GM19238 (cell line): Measurements from ENCODE around the gene LILRB5.
"Not testable (repeated sequence)": the region's sequence is repeated elsewhere in the genome, so short reads cannot be mapped to it uniquely, and the experiment has no call there.

Source experiments
- DNase-seq: peaks from one replicate; pipeline ENCODE4 v3.0.0; 2011; ENCODE audit warnings: low spot score; ENCODE audit not compliant: insufficient read length

The LILRB5 gene

DNA sequence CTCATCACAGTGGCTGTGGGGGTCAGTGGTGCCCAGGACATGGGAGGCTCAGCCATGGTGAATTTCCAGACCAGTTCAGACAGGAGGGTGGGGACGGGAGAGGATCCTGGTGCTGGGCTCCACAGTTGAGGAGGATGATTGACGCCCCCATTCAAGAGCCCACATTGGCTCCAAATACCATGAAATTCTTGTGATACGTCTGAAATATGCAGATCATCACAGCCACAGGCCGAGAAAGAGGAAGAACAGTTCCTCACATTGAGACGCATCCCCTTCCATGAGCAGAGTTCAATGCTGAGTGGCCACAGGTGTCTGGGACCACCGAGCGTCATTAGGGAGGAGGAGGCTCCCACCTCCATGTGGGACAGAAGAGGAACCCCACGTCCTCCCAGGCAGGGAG, 13.3 kb downstream of the LILRB5 start:
- DNase-seq: not testable (repeated sequence)

DNA sequence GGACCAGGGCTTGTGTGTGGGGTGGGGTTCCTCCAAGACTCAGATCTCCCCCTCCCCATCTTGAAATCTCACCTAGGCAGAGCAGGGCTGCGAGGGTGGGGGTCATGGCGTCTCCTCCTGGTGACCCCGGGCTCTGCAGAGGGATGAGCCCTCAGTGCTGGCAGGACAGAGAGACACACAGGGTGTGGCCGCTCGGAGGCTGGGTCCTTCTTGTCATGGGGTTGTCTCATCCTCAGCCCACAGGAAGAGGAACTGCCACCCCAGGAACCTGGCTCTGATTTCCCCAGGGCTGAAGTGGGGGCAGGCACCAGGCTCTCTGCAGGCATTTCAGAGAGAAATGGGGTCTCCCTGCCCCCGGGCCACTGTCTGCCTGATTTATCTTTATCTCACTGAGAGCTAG, 14.4 kb downstream of the LILRB5 start, which contains the start of gene LILRA6:
Gene LILRA6 (minus strand): TSS at position 145 of the 400 bp plus-strand sequence.
- DNase-seq: not testable (repeated sequence)

DNA sequence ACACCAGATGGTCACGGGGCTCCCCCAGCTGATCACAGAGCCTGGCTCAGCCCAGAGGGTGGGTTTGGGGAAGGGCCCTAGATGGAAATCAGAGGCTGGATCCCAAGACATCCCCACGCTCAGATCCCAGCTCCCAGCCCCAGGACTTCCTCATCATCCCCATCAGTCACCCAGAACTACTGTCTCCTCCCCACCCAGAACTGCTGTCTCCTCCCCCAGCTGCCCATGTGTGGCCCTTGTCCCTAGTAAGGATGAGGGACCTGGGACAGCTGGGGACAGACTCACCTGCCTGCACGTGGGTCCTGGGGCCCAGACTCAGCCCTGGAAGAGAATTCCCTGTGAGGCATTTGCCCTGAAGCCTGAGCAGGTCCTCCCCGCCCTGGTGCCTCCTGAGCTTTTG, 14.8 kb downstream of the LILRB5 start:
- not testable (repeated sequence) for DNase-seq

DNA sequence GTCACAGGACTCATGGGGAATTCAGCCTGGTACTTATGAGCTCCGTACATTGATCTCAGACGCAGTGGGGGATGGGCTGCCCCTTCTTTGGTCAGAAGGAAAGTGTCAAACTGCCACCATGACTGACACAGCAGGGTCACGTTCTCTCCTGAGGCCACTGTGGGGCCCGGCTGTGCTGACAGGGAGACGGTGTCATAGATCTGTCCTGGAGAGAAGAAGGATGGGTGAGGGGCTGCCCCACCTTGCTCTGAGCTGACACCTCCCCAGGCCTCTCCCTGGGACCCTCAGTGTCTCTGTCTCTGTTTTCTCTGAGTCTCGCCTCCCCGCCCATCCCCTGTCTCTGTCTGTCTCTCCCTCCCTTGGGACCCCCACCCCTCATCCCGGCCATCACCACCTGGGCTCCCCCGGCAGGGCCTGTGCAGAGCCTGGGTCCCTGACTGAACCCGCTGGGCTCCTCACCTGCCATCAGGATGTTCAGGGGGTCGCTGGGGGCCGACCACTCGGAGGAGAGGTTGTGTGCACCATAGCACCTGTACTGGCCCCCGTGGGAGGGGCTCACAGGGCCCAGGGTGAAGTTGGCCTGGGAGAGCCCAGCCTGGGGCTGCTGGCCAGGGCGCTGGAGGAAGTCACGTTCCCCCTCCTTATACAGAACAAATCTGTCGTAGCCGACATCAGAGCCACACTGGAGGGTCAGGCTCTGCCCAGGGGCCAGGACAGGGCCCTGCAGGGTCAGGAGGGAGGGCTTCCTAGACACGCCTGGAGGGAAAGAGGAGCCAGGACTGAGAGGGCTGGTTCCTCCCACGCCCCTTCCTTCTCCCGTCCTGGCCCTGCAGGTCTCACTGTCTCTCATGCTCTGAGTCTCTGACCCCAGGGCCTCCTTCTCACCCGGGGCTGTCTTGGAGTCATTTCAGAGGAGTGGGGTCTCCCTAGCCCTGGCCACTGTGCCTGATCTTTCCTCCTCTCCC, 16.4 kb downstream of the LILRB5 start:
- not testable (repeated sequence) for DNase-seq

DNA sequence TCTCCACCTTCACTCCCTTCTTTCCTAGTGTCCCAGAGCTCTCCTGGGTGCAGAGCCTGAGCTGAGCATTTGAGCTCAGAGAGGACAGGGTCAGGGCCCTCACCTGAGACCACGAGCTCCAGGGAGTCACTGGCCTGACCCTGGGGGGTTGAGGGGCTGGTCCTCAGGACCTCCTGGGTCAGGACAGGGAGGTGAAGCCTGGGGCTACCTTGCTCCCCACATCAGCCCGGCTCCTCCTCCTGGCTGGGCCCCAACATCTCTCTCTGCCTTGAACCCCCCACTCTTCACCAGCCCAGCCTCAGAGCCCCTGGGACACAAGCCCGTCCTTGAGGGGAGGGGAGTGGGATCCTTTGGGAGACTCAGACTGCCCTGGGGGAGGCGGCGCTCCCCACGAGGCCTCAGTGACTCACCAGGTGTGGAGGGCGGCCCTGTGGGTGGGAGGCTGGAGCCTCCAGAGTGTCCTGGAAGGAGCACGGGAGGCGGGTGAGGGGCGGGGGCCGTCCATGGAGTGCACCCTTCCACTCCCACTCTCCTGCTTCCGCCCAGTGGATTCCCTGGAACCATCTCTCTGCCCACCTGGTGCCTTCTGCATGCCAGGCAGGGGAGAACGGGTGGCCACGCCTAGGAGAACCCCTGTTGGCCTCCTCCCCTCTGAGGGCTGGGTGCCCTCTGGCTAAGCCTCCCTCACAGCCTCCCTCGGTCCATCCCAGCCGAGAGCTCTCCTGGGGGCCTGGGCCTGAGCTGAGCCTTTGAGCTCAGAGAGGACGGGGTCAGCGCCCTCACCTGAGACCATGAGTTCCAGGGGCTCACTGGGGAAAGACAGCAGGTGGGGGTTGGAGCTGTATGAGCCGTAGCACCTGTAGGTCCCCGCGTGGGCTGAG, 17.3 kb downstream of the LILRB5 start:
- not testable (repeated sequence) for DNase-seq

DNA sequence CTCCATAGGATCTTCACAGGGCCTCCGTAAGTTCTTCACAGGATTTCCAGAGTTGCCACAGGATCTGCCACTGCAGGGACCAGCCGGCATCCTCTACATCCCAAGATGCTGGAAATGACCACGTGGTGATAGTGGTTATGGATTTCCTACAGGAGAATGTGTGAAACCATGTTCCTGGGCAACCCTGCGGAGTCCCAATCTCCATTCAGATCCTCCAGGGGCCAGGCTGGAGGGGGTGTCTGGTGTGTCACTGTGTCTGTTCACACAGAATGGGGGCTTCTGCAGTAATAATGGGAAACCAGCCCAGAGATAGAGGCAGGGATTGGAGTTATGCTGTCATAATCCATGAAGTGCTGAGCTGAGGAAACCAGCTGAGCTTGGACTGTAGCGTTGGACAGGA, 23.1 kb downstream of the LILRB5 start:
- no peak for DNase-seq

DNA sequence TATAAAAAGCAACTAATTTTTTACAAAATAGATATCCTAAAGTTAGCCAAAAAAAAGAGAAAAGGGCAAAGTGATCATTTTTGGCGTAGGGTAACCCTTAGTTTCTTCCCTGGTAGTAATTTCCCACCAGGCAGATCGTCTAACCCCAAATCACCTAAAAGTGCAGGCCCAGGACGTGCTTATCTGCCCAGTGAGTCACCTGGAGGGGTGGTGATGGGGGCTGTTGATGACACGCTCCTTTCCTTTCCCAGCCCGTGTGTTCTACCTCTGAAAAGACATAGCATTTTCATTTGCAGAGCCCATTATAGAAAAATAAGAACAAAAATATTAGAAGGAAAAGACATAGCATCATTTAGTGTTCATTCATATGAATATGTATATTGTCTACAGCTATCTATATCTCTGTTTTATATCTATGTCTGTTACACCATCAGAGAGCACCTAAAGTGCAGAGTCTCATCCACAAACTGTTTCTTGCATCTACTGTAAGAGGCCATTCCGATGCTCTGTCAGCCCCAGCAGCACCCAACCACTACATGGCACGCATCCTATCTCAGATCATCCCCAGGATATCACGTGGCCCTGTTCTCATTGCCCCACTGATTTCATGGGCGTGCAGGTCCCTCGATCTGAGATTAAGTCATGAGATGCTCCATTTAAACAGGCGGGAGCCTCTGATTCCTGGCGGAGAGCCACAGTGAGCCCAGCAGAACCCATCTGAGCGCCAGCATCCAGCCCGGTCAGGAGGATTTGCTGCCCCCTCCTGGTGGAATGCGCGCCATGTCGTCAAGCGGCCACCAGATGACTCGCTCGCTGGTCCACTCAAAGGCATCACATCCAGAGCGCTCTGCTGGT, 25.8 kb downstream of the LILRB5 start:
- DNase-seq: no peak

DNA sequence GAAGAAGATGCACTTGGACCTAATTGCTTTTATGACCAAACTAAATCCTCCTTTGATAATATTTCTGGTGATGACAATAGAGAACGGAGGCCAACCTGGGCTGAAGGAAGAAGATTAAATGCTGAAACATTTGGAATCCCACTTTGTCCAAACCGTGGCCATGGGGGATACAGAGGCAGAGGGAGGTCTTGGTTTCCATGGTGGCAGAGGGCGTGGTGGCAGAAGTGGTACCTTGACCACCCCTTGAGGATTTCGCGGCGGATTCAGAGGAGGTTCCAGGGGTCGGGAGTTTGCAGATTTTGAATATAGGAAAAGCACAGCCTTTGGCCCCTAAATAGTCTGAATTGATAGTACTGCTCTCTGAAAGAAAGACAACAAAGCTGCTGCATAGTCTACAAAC, 27.0 kb downstream of the LILRB5 start:
- DNase-seq: no peak

DNA sequence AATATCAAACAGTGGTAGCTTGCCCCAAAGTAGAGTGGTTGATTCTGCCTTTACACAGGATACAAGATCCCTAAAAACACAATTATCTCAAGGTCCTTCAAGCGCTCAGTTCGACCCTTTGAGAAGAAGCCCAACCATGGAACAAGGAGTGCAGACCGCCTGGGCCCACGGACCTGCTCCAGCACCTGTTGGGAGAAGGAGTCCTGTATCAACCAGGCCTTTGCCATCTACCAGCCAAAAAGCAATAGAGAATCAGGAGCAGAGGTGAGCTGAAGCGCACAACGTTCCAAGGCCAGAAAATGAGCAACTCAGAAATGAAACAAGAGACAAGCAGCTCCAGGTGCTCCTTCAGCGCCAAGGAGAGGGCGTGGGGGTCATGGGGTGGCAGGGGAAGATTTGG, 27.9 kb downstream of the LILRB5 start:
- no peak for DNase-seq

DNA sequence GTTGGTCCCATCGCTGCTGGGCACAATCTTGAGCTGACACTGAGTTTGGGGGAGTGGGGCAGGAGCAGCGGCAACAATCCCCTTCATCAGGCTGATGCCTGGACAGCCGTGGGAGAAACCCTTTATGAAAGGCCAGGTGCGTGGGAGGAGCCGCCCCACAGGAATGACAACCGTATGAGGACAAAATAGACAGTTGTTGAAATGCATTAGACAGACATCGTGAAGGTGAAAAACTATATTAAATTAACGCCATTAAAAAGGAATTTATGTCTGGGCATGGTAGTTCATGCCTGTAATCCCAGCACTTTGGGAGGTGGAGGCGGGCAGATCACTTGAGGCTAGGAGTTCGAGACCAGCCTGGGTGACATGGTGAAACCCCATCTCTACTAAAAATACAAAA, 32.5 kb downstream of the LILRB5 start:
- DNase-seq: not testable (repeated sequence)

DNA sequence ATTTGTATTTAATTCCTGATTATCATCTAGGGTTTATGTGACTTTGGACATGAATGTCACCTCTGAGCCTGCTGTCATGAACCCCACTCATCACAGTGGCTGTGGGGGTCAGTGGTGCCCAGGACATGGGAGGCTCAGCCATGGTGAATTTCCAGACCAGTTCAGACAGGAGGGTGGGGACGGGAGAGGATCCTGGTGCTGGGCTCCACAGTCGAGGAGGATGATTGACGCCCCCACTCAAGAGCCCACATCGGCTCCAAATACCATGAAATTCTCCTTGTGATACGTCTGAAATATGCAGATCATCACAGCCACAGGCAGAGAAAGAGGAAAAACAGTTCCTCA, 33.2 kb downstream of the LILRB5 start:
- not testable (repeated sequence) for DNase-seq

DNA sequence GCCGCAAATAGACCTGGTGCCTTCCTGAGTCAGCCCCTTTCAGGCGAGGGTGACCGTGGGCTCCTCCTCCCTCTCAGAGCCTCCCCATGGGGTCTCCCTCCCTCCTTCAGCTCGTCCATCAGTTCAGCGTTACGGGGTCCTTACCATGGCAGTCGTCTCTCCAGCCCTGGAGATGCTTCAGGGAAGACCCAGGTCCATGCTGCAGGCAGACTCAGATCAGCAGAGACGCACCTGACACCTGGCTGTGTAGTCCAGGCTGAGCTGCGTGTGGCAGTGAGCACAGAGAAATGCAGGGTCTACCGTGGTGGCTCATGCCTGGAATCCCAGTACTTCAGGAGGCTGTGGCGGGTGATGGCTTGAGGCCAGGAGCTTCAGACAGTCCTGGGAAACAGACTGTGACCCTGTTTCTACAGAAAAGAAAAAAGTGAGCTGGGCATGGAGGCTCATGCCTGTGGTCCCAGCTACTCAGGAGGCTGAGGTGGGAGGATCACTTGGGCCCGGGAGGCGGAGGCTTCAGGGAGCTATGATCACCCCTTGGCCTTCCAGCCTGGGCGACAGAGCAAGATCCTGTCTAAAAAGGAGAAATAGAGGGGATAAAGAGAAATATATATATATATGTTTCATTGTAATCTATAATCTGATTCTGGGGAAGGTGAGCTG, 33.7 kb downstream of the LILRB5 start:
- DNase-seq: not testable (repeated sequence)

DNA sequence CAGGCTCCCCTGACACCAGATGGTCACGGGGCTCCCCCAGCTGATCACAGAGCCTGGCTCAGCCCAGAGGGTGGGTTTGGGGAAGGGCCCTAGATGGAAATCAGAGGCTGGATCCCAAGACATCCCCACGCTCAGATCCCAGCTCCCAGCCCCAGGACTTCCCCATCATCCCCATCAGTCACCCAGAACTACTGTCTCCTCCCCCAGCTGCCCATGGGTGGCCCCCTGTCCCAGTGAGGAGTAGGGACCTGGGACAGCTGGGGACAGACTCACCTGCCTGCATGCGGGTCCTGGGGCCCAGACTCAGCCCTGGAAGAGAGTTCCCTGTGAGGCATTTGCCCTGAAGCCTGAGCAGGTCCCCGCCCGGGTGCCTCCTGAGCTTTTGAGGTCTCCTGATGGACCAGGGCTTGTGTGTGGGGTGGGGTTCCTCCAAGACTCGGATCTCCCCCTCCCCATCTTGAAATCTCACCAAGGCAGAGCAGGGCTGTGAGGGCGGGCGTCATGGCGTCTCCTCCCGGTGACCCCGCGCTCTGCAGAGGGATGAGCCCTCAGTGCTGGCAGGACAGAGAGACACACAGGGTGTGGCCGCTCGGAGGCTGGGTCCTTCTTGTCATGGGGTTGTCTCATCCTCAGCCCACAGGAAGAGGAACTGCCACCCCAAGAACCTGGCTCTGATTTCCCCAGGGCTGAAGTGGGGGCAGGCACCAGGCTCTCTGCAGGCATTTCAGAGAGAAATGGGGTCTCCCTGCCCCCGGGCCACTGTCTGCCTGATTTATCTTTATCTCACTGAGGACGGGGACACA, 34.4 kb downstream of the LILRB5 start, which contains the start of gene LILRB3:
Gene LILRB3 (minus strand): TSS at position 534 of the 803 bp plus-strand sequence. CDS start 31 bp downstream, at position 503.
- not testable (repeated sequence) for DNase-seq

DNA sequence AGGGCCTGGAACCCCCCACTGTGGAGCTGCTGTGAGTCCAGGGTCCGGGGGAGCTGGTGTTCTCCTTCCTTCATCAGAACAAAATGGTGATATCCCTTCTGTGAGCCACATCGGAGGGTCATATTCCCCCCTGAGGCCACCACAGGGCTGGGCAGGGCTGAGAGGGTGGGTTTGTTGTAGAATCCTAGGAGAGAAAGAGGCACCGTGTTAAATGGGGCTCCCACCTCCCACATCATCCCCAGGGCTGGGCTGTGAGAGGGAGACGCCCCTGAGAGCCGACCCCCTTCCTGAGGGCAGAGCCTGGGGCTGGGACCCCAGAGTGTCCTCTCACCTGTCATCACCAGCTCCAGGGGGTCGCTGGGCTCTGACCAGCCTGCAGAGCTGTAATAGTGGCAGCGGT, 35.1 kb downstream of the LILRB5 start:
- not testable (repeated sequence) for DNase-seq

DNA sequence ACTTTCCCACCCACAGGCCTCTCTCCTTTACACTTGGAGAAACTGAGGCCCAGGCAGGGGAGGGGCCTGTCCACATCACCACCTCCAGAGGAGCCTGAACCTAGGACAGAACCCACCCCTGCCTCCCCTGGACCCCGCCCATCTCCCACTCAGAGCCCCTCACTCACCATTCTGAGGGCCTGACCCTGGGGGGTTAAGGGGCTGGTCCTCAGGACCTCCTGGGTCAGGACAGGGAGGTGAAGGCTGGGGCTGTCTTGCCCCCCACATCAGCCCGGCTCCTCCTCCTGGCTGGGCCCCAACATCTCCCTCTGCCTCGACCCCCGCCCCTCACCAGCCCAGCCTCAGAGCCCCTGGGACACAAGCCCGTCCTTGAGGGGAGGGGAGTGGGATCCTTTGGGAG, 37.4 kb downstream of the LILRB5 start:
- DNase-seq: not testable (repeated sequence)

DNA sequence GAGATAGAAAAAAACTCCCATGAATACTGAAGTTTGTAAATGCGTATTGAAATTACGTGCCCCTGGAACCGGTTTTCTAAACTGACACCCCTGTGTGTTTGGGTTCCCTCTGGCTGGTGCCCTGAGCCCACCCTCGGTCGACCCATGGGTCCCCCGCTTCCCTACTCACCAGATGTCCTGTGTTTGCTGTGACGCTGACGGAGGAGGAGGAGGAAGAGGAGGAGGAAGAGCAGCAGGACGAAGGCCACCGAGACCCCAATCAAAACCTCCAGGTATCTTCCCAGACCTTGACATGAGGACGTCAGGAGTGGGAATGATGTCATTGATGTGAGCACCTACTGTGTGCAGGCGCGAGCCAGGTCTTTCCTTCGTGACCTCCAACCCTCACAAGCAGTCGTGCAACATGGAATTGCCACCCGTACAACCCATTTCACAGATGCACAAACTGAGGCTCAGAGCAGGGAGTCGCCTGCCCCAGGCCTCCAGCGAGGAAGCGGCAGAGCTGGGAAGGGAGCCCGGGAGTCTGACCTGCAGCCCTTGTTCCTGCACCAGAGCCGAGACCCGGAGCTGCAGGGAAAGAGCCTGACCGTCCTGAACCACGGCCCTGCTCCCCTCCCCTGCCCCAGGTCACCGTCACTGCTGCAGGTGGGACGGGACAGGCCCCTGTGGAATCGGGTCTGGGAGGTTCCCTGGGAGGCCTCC, 38.0 kb downstream of the LILRB5 start:
- DNase-seq: no peak

DNA sequence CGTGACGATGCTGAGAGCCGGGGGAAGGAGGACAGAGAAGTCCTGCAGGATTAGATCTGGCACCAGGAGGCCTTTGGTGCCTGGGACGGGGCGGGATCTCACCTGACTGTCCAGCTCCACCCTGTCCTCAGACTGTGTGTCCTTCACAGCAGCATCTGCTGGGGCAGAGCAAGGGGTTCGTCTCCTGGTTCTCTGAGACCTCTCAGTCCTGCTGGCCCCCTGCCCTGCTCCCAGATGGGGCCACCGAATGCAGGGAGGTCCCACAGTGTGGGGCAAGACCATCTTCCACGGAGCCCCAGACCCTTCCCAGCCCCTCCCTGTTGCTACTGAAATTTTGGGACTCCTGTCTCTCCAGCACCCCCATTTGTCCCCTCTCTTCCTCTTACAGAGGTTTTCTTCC, 38.8 kb downstream of the LILRB5 start:
- no peak for DNase-seq

DNA sequence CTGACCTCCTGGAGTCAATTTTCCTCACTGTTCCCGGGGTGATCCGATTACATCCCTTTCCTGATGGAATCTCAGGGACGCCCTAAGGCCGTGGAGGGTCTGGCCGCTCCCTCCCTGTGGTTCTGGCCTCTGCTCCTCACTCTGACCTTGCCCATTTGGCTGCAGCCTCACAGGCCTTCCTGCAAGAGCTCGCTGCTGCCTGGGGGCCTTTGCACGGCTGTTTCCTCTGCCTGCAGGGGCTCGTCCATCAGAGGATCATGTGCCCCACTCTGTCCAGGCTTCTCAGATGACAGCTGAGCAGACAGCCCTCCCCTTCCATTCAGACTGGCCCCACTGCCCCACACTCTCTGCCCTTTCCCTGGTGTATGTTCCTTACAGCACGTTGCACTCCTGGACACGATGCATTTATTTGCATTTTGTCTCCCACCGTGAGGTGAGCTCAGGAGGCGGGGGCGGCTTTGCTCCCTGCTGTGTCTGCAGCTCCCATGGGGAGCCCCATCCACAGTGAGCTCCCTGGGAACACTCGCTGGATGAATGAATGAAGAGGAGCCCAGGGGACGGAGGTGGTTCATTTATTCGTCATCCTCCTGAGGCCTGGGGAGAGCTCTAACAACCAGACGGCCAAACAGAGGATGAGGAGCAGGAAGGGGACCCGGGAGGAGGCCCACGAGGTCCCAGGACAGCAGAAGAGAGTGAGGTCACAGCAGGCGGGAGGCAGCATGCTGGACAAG, 39.4 kb downstream of the LILRB5 start:
- DNase-seq: not testable (repeated sequence)
